ENCODE results near the gene GNLY.

GNLY gene

DNA sequence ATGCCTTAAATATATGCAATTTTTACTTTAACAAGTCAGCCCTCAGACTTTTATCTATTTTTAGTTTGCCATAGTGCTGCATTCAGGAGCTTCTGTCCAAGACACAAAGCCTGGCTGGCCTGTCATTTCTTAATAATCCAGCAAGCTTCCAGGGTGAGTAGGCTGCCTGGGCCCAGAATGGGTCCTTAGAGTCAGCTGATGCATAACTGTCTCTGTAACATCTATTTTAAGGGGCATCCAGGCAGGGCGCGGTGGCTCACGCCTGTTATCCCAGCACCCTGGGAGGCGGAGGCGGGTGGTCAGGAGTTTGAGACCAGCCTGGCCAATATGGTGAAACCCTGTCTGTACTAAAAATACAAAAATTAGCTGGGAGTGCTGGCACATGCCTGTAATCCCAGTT, 11.8 kb upstream of the GNLY start:
- DNase-seq = no peak

DNA sequence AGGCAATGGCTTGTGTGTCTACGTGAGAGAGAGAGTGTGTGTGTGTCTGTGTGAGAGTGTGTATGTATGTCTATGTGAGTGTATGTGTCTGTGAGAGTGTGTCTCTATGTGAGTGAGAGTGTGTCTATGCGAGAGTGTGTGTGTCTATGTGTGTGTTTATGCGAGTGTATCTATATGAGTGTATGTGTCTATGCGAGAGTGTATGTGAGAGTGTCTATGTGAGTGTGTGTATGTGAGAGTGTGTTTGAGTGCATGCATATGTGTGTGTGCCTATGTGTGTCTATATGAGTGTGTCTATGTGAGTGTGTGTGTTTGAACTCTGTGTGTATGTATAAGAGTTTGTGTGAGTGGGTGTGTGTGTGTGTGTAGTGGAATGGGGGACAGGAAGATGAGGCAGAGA, 9.8 kb upstream of the GNLY start:
- DNase-seq = no peak

GRCh38 chr2:85684806-85685205, 9.4 kb upstream of the GNLY start:
- no peak for DNase-seq

- DNase-seq = no peak
These were observed 3.2 kb upstream of the GNLY start for GRCh38 chr2:85690932-85691331.

DNA sequence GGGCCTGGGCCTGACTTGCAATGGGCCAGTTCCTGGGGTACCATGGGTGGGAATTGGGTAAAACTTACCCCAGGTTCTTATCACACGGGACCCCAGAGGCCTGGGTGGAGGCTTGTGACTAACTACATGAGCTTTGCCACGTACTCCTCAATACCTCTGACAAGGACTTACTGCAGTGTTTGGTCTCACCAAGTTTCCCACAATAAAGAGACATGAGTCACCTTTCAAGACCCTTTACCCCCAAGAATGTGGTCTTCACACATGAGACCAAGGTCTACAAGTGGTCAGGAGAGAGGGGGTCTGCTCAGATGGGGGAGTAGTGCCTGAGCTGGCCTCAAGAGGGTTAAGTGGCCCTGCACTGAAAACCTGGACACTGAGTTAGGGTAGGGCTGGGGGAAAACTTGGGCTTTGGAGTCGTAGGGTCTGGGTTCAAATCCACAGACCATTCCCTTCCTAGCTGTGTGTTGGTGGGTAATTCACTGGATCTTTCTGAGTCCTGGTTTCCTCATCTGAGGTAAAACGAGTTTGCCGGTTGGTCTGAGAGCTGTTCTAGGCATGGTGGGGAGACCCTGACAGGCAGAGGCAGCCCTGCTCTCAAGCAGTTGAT, 2.0 kb upstream of the GNLY start:
- no peak for DNase-seq

- DNase-seq = no peak
These were observed 963 bp downstream of the GNLY start for GRCh38 chr2:85695121-85695520.

DNA sequence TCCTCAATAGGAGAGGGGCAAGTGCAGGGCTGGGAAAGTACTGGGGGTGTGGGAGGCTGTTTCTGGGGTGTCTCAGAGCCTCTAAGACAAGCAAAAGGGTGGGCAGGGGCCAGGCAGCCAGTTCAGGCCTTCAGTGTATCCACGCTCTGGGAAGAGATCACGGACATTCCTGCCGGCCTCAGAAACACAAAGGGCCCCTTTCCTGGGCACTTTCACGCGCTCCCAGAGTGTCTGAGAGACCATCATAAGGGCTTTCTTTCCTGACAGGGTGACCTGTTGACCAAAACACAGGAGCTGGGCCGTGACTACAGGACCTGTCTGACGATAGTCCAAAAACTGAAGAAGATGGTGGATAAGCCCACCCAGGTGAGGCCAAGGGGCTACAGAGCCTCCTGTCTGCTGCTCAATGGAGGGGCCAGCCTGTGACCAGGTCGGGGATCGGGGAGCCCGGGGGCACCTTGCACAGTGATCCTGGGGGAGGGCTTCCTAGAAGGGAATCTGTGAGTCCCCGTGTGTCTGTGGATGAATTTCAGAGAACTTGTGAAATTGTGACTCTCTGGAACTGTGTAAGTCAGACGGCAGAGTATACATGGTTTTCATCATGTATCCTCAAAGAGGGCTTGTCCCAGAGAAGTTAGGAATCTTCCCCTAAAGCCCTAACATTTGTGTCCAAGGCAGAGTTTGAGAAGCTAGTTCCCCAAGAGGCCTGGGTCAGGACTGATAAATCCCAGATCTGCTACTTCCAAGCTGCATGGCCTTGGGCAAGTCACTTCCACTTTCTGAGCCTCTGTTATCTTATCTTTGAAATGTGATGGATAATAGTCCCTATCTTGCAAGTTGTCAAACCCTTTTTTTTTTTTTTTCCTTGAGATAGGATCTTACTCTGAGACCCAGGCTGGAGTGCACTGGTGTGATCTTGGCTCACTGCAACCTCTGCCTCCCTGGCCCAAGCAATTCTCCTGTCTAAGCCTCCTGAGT, 1.8 kb downstream of the GNLY start:
- no peak for DNase-seq

DNA sequence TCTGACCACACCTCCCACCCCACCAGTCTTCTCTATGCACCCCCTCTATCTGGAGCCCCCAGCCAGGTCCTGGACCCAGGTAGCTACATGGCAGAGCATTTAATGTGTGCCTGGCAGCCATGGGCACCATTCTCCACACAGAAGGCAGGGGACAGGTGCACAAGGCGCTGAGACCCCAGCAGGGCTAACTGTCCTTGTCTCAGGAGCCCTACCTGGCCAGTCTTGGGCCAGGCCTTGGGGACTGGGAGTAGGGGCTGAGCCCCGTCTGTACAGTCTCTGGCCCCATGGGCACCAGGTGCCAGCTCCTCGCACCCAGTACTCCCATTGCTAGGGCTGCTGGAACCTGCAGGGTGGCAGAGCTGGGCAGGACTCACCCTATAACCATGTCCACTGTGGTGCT, 2.9 kb downstream of the GNLY start:
- no peak for DNase-seq

GRCh38 chr2:85697716-85698115, 3.6 kb downstream of the GNLY start:
- DNase-seq = no peak

- no peak for DNase-seq
These were observed 4.2 kb downstream of the GNLY start for GRCh38 chr2:85698184-85698879.

DNA sequence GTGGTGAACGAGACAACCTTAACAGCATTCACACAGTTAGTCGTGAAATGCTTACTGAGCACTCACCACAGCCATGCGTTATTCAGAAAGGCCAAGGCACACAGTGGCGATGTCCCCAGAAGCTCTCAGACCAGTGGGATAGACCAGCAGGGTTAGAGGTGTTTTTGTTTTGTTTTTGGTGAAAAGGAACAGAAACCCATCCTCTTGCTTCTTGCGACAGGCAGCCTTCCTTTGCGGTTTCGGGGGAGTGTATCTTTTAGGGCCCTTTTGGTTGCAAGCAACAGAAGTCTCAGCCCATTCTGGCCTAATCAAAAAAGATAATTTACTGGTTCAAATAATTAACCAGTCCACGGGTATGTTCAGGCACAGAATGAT, 4.7 kb downstream of the GNLY start:
- DNase-seq = no peak

DNA sequence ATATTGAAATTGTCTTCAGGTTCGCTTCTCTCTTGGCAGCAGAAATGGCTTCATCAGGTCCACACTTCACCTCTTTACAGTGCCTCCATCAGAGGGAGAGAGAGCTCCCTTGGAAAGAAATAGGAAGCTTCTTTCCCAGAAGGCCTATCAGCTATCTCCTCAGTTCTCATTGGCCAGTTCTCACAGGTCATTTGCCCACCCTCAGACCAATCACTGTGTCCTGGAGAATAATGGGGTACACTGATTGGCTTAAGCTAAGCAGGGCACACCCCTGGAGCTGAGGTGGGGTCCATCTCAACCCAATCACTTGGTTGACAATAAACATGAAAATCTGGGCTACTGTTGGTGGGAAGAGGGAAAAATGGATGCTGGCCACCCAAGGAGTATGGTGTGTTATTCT, 5.2 kb downstream of the GNLY start:
- DNase-seq = no peak

- no peak for DNase-seq
These were observed 8.0 kb downstream of the GNLY start for GRCh38 chr2:85702172-85702571.

- no peak for DNase-seq
These were observed 8.6 kb downstream of the GNLY start for GRCh38 chr2:85702800-85703199.

GRCh38 chr2:85703329-85703728, 9.2 kb downstream of the GNLY start:
- DNase-seq = no peak

DNA sequence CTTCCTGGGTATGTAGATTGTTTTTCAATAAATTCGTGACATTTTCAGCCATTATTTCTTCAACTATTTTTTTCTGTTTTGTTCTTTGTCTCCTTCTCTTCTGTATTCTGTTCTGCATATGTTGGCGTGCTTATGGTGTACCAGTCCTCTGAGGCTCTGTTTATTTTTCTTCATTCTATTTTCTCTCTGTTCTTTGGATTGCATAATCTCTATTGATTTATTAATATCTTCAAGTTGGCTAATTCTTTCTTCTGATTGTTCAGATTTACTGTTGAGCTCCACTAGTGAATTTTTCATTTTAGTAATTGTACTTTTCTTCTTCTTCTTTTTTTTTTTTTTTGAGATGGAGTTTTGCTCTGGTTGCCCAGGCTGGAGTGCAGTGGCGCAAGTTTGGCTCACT, 9.9 kb downstream of the GNLY start:
- DNase-seq = no peak

- DNase-seq = no peak
These were observed 10.9 kb downstream of the GNLY start for GRCh38 chr2:85704800-85705679.

- DNase-seq = no peak
These were observed 11.5 kb downstream of the GNLY start for GRCh38 chr2:85705680-85706039.

DNA sequence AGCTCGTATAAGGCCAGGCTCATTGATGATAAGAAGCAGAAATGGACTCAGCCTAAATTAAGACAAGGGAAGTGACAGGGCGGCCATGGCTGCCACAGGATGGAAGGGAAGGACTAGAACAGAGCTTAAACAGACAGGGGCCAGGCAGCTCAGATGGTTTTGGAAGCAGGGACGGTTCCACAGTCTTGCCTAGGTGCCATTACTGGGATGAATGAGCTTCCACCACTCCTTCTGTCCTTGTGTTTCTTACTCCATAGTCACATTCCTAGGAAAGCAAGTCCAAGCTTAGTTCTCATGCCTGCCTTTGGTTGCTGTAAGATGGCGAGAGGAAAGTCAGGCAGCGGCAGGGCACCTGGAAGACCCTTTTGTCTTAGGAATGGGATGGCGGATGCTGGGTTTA, 11.9 kb downstream of the GNLY start:
- no peak for DNase-seq

GRCh38 chr2:85706599-85707296, 12.6 kb downstream of the GNLY start:
- DNase-seq = no peak

GRCh38 chr2:85707304-85707703, 13.1 kb downstream of the GNLY start:
- peak; percentile 43 for DNase-seq

DNA sequence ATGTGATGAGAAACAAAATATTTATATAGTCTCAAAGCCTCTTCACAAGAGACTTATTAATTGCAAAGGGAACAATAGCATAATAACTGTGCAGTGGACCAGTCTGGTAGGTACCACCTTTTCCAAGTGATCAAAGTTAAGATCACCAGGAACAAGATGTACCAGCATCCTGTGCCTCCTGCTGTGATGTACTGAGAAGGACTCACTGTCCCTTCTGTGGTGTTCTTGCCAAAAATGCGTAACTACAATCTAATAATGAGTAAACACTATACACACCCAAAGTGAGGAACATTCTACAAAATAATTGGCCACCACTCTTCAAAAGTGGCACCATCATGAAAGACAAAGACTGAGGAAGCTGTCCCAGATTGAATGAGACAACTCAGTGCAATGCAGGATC, 14.5 kb downstream of the GNLY start:
- DNase-seq = no peak

Measured in right kidney (tissue), 1 donor.